ENCODE results near the gene EDDM13.

- TF ChIP-seq CTCF (IDR thresholded peaks at IDR 0.05; ENCODE audit: low read length) (no peak), EZH2phosphoT487 (IDR thresholded peaks at IDR 0.05; ENCODE audit: low read length) (no peak), EZH2 (optimal IDR thresholded peaks at IDR 0.05; ENCODE audit: low read depth, low read length) (no peak)
Measured at GRCh38 chr19:56312342-56312741, 39.8 kb downstream of the EDDM13 start.

Data from MM.1S (cell line).